GM12878 (cell line): Measurements from ENCODE around the gene ATP13A2. TPM values are rescaled to one million over a fixed set of nuclear protein-coding genes. Genes with fewer than 3 reads are reported as not detected.

ENCODE experiments used
- ATAC-seq: fragments of 200-7000 bp; cut with Tn5 transposase; 3 replicates; pipeline ENCODE4 v1.9.1; 2020; ENCODE audit warnings: mild to moderate bottlenecking, moderate library complexity
- BruUV-seq: library from RNA; stranded (reverse); fragments of 400-500 nt; replicated peaks from 2 replicates; lab custom pipeline; 2021; lab: Mats Ljungman, UMichigan
- CTCF ChIA-PET: fragments of 300-600 bp; sonication (Branson Sonifier 250); formaldehyde crosslinking; extraction: SDS; loops from one replicate; lab custom pipeline; 2021; ENCODE audit warnings: inconsistent platforms; lab: Yijun Ruan, JAX
- POLR2A ChIA-PET: fragments of 350-600 bp; formaldehyde crosslinking; extraction: SDS; loops from one replicate; lab custom pipeline; 2021; ENCODE audit warnings: inconsistent platforms; lab: Charles Lee
- RAD21 ChIA-PET: fragments of 300-600 bp; sonication (Branson Sonifier 250); formaldehyde crosslinking; loops from one replicate; lab custom pipeline; 2023; ENCODE audit warnings: antibody characterized with exemption; ENCODE audit not compliant: unreplicated experiment; lab: Charles Lee
- SMC1A ChIA-PET: fragments of 300-600 bp; sonication (Branson Sonifier 250); formaldehyde crosslinking; loops from one replicate; lab custom pipeline; 2023; ENCODE audit not compliant: unreplicated experiment, uncharacterized antibody; lab: Charles Lee
- DNase-seq: peaks from one replicate; pipeline ENCODE4 v3.0.0-alpha.2; 2011; ENCODE audit warnings: low read depth, low spot score
- FAIRE-seq: peaks from 3 replicates; lab custom pipeline; 2011; peaks lifted over from hg19 to GRCh38; lab: Jason Lieb, UNC
- H2AFZ ChIP-seq: 2 replicates; pipeline ENCODE4 v1.6.0; 2011; ENCODE audit warnings: low read depth, low read length, control low read depth; ENCODE audit not compliant: control insufficient read depth
- H3K27ac ChIP-seq: 2 replicates; pipeline ENCODE4 v1.5.1; 2011; ENCODE audit warnings: control low read depth; ENCODE audit not compliant: control insufficient read depth, insufficient read depth
- H3K27me3 ChIP-seq, 2 experiments: replicated peaks in 1 of 2; 2 replicates each; pipeline versions ENCODE4 v1.6.0 to v1.6.1; 2011; ENCODE audit warnings: low read length in 1 of 2; ENCODE audit not compliant: control insufficient read depth in 2 of 2, insufficient read depth in 2 of 2
- H3K36me3 ChIP-seq, 2 experiments: 2 replicates each; pipeline ENCODE4 v1.5.1; 2011; ENCODE audit warnings: low read length in 1 of 2; ENCODE audit not compliant: control insufficient read depth in 2 of 2, insufficient read depth in 2 of 2
- H3K4me1 ChIP-seq: 2 replicates; pipeline ENCODE4 v1.6.1; 2011; ENCODE audit warnings: mild to moderate bottlenecking, low read length, moderate library complexity, mixed read lengths; ENCODE audit not compliant: control insufficient read depth, insufficient read depth
- H3K4me2 ChIP-seq: 2 replicates; pipeline ENCODE4 v1.6.0; 2011; ENCODE audit warnings: control low read depth; ENCODE audit not compliant: control insufficient read depth, insufficient read depth
- H3K4me3 ChIP-seq: fragments of 200-600 bp; sonication (generic); 2 replicates; pipeline ENCODE4 v1.5.1; 2016
- H3K79me2 ChIP-seq: 2 replicates; pipeline ENCODE4 v1.6.0; 2011; ENCODE audit warnings: low read length; ENCODE audit not compliant: control insufficient read depth, insufficient read depth
- H3K9ac ChIP-seq: 2 replicates; pipeline ENCODE4 v1.8.0; 2011; ENCODE audit warnings: low read length, control low read depth, mixed read lengths; ENCODE audit not compliant: control insufficient read depth, insufficient read depth
- H3K9me3 ChIP-seq: replicated peaks from 3 replicates; pipeline ENCODE4 v1.5.1; 2011; ENCODE audit warnings: mild to moderate bottlenecking, low read length; ENCODE audit not compliant: control insufficient read depth, insufficient read depth
- H4K20me1 ChIP-seq: 2 replicates; pipeline ENCODE4 v1.6.0; 2011; ENCODE audit not compliant: control insufficient read depth, insufficient read depth
- CBFB ChIP-seq: IDR thresholded peaks from 2 replicates; pipeline ENCODE4 v1.6.1; 2016; ENCODE audit warnings: antibody characterized with exemption, low read depth
- CHD2 ChIP-seq: IDR thresholded peaks from 2 replicates; pipeline ENCODE4 v1.6.1; 2011; ENCODE audit warnings: low read depth, low read length, improper control_type of control experiment, borderline replicate concordance
- EGR1 ChIP-seq, 2 experiments: IDR thresholded peaks; 1 replicate in 1 of 2; 2 replicates in 1 of 2; pipeline ENCODE4 v1.6.1; 2011 to 2012; ENCODE audit warnings: low read depth in 2 of 2, low read length in 2 of 2, borderline replicate concordance in 1 of 2, mild to moderate bottlenecking in 1 of 2, moderate library complexity in 1 of 2
- JUNB ChIP-seq: IDR thresholded peaks from 2 replicates; pipeline ENCODE4 v1.6.1; 2016; ENCODE audit warnings: antibody characterized with exemption, mild to moderate bottlenecking
- MEF2B ChIP-seq: fragments of 450-650 bp; IDR thresholded peaks from 2 replicates; pipeline ENCODE4 v1.6.1; 2018; ENCODE audit warnings: mild to moderate bottlenecking, moderate library complexity; ENCODE audit not compliant: partially characterized antibody, poor library complexity, severe bottlenecking
- NFXL1 ChIP-seq: fragments of 450-650 bp; IDR thresholded peaks from 2 replicates; pipeline ENCODE4 v1.6.1; 2017; ENCODE audit warnings: antibody characterized with exemption, mild to moderate bottlenecking, borderline replicate concordance
- SPI1 ChIP-seq: IDR thresholded peaks from 2 replicates; pipeline ENCODE4 v1.6.1; 2011; ENCODE audit warnings: low read depth, mild to moderate bottlenecking, low read length, moderate library complexity, borderline replicate concordance; ENCODE audit not compliant: insufficient read depth
- SUZ12 ChIP-seq: fragments of 200-600 bp; sonication (generic); IDR thresholded peaks from one replicate; pipeline ENCODE4 v1.6.1; 2018; ENCODE audit warnings: antibody characterized with exemption, mild to moderate bottlenecking; ENCODE audit not compliant: unreplicated experiment
- YY1 ChIP-seq: IDR thresholded peaks from 2 replicates; pipeline ENCODE4 v1.6.1; 2011; ENCODE audit warnings: low read depth, mild to moderate bottlenecking, low read length
- ZNF622 ChIP-seq: fragments of 450-650 bp; IDR thresholded peaks from 2 replicates; pipeline ENCODE4 v1.6.1; 2017; ENCODE audit warnings: mild to moderate bottlenecking, inconsistent platforms
- WGBS: methylation state at CpG from one replicate; pipeline ENCODE4 v1.1.6; 2016; ENCODE audit warnings: low lambda C conversion rate; ENCODE audit not compliant: insufficient replicate concordance, insufficient coverage; ENCODE audit errors: missing lambda C conversion rate; 5-methylcytosine and 5-hydroxymethylcytosine counted together
- in situ Hi-C: fragments of 300-500 bp; cut with MboI; formaldehyde crosslinking; loops from 9 replicates; pipeline ENCODE4 v1.14.3; 2018; ENCODE audit warnings: mixed read lengths
- intact Hi-C: fragments of 100-400 bp; cut with micrococcal nuclease; formaldehyde crosslinking; loops from one replicate; pipeline ENCODE4 v1.14.2; 2022; ENCODE audit not compliant: unreplicated experiment
- polyA plus RNA-seq, 11 experiments: library from polyadenylated mRNA; depleted of rRNA in 4 of 11; unstranded in 6 of 11; stranded (reverse) in 5 of 11; fragments of >200 nt; fragmentation: Nextera tagmentation in 4 of 11; fragmentation: Illumina TruSeq in 1 of 11; extraction: Ambion mirVana in 4 of 11; extraction: Trizol in 1 of 11; gene quantifications; 1 replicate in 1 of 11; 2 replicates in 10 of 11; pipeline versions ENCODE4 v1.2.1 to v1.2.3, GENCODE V29; 2011 to 2016; ENCODE audit warnings: inconsistent platforms in 2 of 11, missing spikeins in 2 of 11, low read depth in 1 of 11
- total RNA-seq, 4 experiments: library from RNA; depleted of rRNA in 3 of 4; stranded (reverse); fragments of >200 nt in 3 of 4; fragmentation: Illumina TruSeq in 1 of 4; extraction: Trizol in 1 of 4; gene quantifications; 2 replicates each; pipeline versions ENCODE4 v1.2.1 to v1.2.3, GENCODE V29; 2013 to 2021
- TF ChIP-seq, protein P1 (sequence below): fragments of 450-650 bp; IDR thresholded peaks from 2 replicates; pipeline ENCODE4 v1.6.1; 2017; ENCODE audit warnings: low read depth, mild to moderate bottlenecking, moderate library complexity

ATP13A2 gene
- total and polyA plus RNA-seq, 10 of the 15 experiments (the other 5 are each of a cell fraction or from before 2014, with no cell fraction given) = 0.24 to 30.5 (median 8.0) TPM

DNA sequence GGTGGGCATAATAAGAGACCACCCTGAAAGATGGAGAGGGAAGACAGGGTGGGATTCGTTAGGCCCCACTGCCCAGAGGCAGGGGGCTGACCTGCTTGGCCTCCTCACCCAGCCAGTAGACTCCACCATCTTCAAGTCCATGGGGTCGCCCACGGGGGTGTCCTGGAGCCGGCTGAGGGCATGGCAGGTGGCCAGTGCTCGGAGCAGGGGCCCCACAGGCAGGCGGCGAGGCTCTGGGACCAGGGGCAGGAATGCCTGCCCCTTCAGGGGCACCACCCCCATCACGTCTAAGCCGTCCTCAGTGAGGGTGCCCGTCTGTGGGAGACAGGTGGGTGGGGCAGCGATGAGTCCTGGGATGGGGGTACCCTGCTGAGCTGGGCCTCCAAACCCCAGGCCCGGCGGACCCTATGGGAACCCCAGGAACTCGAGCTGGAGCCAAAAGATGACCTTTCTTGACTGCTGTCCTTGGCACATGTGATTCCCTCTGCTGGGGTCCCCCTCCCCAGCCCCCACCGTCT is 18.1 kb downstream of the ATP13A2 start:
- ATAC-seq (no peak), FAIRE-seq (no peak), DNase-seq (no peak)
- no peaks in the 10 kb centered on the region for H3K79me2 ChIP-seq
- H3K4me2 ChIP-seq = no peak overlapping the region
- no peaks in the 10 kb centered on the region for H3K4me1 ChIP-seq
- in situ Hi-C loops (no loop called here), intact Hi-C loops (no loop called here)
- WGBS = 85% methylated on average over 15 of the region's 15 CpGs
- ChIA-PET CTCF (no interaction called here), SMC1A (no interaction called here), POLR2A (no interaction called here), RAD21 (no interaction called here)
- H3K27ac ChIP-seq = no peak overlapping the region
- no peak overlapping the region for H2AFZ ChIP-seq
- no peaks in the 10 kb centered on the region for H3K27me3 ChIP-seq
- H3K9ac ChIP-seq = no peak overlapping the region
- no TSS peak for BruUV-seq
- TF ChIP-seq NFXL1 (no peak), ZNF622 (no peak), CHD2 (no peak), MEF2B (no peak)
- no peaks in the 10 kb centered on the region for H3K9me3 ChIP-seq
- no peaks in the 10 kb centered on the region for H4K20me1 ChIP-seq
- H3K4me3 ChIP-seq = no peak overlapping the region
- H3K36me3 ChIP-seq = no peaks in the 10 kb centered on the region; a peak in 1 of 4 replicates

DNA sequence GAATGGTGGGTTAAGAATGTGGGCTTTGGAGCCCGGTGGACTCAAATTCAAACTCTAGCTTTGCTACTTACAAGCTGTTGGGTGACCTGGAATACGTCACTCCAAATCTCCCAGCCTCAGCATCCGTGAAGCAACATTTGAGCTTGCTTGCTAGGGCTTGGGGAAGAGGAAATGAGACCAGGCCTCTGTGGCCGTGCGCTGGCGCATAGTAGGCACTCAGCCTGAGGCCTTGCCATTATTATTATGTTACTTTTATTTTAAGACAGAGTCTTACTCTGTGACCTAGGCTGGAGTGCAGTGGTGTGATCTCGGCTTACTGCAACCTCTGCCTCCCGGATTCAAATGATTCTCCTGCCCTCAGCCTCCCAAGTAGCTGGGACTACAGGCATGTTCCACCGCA is 19.1 kb downstream of the ATP13A2 start:
- Histone ChIP-seq H3K9me3 (no peaks in the 10 kb centered on the region), H3K79me2 (no peaks in the 10 kb centered on the region), H3K27me3 (no peaks in the 10 kb centered on the region), H3K4me3 (no peak overlapping the region), H3K4me2 (no peak overlapping the region), H4K20me1 (no peaks in the 10 kb centered on the region), H3K4me1 (no peaks in the 10 kb centered on the region), H3K36me3 (no peaks in the 10 kb centered on the region), H3K27ac (no peak overlapping the region), H3K9ac (no peak overlapping the region), H2AFZ (no peak overlapping the region)
- no peak for TF ChIP-seq YY1
- no peak for TF ChIP-seq EGR1 (IDR thresholded peaks at IDR 0.05; ENCODE audit: borderline replicate concordance in 1 of 2, low read depth in 2 of 2, low read length in 2 of 2)
- no peak for TF ChIP-seq SPI1
- TF ChIP-seq CBFB = no peak
- TF ChIP-seq, protein P1, sequence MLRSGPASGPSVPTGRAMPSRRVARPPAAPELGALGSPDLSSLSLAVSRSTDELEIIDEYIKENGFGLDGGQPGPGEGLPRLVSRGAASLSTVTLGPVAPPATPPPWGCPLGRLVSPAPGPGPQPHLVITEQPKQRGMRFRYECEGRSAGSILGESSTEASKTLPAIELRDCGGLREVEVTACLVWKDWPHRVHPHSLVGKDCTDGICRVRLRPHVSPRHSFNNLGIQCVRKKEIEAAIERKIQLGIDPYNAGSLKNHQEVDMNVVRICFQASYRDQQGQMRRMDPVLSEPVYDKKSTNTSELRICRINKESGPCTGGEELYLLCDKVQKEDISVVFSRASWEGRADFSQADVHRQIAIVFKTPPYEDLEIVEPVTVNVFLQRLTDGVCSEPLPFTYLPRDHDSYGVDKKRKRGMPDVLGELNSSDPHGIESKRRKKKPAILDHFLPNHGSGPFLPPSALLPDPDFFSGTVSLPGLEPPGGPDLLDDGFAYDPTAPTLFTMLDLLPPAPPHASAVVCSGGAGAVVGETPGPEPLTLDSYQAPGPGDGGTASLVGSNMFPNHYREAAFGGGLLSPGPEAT = no peak
- TF ChIP-seq JUNB = no peak
- TF ChIP-seq SUZ12 = no peak
- ChIA-PET SMC1A (no interaction called here), CTCF (no interaction called here), RAD21 (no interaction called here), POLR2A (no interaction called here)
- WGBS = 92% methylated on average over 9 of the region's 9 CpGs
- no TSS peak for BruUV-seq
- ATAC-seq = no peak
- no peak for DNase-seq
- in situ Hi-C loops (no loop called here), intact Hi-C loops (no loop called here)
- FAIRE-seq = no peak
